Measurements from ENCODE around the gene DNAJA3.

DNA sequence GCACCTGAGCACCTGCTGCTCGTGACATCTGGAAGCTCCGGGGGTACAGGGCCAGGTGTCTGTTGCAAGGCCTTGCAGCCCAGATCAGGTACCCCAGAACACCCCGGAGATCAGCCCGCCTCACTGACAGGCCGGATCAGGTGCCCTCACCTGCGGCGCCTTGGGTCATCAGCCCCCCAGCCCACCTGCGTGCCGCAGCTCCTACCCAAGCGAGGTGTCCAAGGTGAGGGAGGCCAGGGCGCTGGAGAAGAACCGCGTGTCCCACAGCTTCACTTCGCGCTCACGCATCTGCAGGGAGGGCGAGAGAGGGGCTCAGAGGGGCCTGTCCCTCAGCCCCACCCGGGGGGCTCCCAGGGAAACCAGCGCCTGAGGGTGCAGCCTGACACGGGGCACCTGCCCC, 37.9 kb upstream of the DNAJA3 start:
- no peak for TF ChIP-seq HDAC8 (tag; IDR thresholded peaks at IDR 0.05)
- TF ChIP-seq TAF1 (IDR thresholded peaks at IDR 0.05; ENCODE audit: control insufficient read depth, extremely low read depth, insufficient read depth, low read length, severe bottlenecking): no peak
- TF ChIP-seq HDAC6 (IDR thresholded peaks at IDR 0.05; ENCODE audit: low read depth, low read length): no peak
- TF ChIP-seq, protein P1, sequence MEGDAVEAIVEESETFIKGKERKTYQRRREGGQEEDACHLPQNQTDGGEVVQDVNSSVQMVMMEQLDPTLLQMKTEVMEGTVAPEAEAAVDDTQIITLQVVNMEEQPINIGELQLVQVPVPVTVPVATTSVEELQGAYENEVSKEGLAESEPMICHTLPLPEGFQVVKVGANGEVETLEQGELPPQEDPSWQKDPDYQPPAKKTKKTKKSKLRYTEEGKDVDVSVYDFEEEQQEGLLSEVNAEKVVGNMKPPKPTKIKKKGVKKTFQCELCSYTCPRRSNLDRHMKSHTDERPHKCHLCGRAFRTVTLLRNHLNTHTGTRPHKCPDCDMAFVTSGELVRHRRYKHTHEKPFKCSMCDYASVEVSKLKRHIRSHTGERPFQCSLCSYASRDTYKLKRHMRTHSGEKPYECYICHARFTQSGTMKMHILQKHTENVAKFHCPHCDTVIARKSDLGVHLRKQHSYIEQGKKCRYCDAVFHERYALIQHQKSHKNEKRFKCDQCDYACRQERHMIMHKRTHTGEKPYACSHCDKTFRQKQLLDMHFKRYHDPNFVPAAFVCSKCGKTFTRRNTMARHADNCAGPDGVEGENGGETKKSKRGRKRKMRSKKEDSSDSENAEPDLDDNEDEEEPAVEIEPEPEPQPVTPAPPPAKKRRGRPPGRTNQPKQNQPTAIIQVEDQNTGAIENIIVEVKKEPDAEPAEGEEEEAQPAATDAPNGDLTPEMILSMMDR (IDR thresholded peaks at IDR 0.05 in 2 of 3, conservative IDR thresholded peaks at IDR 0.05 in 1 of 3; ENCODE audit: insufficient read depth in 2 of 3, low read depth in 1 of 3, low read length in 3 of 3): no peak
- TF ChIP-seq, protein P2, sequence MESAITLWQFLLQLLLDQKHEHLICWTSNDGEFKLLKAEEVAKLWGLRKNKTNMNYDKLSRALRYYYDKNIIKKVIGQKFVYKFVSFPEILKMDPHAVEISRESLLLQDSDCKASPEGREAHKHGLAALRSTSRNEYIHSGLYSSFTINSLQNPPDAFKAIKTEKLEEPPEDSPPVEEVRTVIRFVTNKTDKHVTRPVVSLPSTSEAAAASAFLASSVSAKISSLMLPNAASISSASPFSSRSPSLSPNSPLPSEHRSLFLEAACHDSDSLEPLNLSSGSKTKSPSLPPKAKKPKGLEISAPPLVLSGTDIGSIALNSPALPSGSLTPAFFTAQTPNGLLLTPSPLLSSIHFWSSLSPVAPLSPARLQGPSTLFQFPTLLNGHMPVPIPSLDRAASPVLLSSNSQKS (CRISPR knock-in tag; IDR thresholded peaks at IDR 0.05): no peak
